Stimulated activated CD4-positive, alpha-beta T cell treated with anti-CD3 and anti-CD28 coated beads, Interleukin-15, amount 100 ng/mL, for 48 hours (primary cell): Measurements from ENCODE around the gene OST4.
A peak's percentile ranks its signal among the peaks of the same experiment; 100 is the strongest.

Source experiments
- DNase-seq, 2 donors: peaks; one replicate each; pipeline ENCODE4 v3.0.0-alpha.2; 2020; ENCODE audit warnings: low read depth in 2 of 2

Gene OST4

DNA sequence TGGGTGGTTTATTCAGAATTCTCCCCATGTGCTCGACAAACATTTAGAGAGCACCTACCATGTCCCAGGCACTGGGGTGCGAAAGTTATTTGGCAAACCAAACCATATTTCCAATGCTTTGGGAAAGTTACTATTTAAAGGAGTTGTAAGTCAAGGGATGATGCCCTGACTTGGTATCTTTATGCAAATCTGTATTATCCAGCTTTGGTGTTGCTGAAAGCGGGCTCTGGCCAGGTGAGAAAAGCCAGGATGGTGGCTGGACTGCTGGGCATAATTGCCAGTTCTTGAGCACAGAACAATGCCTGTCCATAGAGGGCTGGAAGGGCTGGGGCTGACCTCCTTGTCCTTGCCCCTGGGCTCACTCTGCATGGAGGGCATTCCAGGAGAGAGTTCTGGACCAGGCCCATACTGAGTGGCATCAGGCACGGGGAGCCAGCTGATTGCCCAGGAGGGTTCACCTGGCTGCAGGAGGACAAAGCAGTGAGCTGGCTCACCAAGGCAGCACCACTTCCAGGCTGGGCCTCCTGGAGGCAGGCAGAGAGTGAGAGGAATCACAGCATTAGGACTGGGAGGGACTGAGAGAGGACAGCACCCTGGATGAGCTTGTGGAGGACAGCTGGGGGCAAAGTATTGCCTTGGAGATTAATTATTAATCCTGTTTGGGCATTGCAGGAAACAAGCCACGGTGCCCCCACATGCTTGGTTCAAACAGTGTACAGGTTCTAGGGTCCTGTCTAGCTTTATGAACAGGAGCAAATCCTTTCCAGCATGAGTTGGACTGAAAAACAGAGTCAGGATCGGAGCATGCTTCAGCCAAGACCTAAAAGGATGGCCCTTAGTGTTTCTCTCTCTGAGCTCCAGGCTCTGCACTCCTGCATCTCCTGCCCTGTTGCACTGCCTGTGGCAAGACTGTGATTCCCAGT lies 22.2 kb upstream of the OST4 start:
- no peak for DNase-seq

DNA sequence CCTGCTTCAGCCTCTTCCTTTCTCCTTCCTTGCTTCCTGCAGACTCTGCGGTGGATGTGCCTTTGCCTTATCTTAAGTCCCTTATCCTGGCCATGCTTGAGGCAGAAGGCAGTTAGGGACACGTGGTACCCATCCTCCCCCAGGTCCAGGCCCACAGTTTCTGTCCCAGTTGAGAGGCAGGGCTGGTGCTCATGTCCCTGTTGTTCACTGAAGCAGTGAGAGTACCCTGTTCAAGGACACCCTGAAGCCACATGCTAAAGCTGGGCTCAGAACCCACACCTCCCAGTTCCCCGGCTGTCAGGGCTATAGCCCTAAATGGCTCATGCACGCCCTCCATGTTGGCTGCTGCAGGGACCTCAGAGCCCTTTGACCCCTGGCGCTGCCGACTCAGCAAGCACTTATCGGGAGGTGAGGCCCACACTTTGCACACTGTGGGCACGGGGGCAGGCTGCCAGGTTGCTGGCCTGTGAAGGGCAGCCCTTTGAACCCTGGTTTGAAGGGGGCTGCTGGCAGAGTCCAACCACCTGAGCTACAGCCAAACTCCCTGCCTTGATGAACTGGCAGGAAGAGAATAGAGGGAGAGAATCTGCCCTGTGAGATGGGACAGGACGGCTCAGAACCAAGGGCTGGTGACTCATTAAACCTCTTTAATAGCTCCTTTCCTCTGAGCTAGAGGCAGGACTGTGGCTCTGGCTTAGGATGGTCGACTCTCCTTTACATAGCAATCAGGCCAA lies 21.4 kb upstream of the OST4 start:
- DNase-seq: no peak

DNA sequence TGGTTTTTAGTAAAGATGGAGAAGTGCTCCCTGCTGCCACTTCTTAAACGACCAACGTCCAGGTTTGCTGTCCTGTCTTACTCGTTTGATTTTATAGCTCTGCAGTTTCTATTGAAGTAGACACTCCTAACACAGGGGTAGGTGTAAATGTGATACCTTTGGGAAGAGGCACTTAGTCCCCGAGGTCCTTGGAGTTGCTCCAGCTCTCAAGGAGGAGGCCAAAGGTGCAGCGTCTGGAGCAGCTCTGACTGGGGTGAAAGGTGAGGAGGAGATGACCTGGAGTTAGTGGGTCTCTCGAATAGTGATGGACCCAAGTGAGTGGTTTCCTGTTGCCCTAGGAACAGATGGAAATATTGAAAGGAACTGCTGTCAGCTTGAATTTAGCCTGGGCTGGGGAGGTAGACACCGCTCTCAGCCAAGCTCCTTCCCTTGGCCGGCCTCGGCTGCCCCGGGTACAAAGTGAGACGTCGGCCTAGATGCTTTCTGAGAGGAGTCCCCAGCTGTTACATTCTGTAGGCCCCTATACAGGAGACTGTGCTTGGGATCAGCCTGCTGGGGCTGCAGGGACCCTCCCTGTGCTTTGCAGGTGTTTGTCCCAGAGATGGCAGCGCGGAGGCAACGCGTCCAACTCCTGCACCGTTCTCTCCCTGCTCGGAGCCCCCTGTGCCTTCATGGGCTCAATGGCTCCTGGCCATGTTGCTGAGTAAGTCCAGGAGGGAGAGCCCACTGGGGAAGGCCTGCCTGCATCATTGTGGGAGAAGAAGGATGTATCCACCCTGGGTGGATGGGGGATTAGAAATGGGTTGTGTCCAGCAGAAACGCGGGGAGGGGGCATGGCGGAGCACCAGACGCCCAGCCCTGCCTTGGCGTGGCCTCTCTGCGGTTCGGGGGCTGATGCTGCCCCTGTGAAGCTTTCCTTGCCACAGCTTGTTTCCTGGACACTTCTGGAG lies 20.6 kb upstream of the OST4 start:
- DNase-seq: no peak

DNA sequence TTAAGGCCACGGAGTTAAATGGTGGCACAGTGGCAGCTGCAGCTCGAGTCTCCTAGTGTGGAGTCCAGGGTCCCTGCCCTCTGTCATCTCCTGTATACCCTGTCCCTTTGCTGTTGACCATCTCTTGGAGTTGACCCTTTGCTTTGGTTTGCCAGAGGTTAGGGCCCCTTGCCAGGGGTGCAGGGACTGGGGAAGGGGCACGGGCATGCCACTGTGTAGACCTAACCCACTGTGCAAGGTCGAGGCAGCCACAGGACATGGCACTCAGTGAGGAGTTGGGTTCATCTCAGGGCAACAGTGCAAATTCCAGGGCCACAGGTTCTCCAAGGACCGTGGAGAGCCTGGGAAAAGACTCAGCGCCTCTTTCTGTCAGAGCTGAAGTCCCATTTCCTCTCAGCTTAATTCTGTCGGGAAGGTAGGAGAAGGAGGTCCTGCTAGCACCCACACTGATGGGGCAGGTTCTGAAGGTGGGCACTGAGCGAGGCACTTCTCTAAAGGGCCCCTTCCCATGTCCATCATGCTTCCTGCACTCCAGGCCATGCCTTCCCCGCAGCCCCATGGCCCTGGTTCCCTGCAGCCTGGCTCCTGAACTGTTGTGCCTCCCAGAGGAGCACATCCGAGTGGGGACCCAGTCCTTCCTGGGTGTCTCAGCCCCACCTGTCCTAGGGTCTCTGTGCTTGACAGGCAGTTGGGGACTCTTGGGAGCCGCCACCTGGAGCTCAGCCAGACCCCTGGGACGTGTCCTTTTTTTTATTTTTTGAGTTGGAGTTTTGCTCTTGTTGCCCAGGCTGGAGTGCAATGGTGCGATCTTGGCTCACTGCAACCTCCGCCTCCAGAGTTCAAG lies 17.9 kb upstream of the OST4 start:
- DNase-seq: no peak

DNA sequence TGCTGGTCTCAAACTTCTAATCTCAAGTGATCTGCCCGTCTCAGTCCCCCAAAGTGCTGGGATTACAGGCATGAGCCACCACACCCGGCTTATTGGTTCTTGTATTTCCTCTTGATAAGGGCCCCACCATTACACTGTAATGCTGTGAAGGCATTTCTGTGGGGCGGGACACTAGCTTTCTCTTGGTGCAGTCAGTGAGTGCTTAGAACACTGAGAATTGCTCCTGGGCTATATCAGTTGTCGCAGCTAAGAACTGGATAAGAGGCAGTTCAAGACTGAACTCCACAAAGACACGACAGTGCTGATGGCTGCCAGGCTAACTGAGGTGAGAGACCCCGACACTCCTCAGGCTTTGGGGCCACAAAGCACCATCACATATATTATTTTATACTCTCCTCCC lies 17.2 kb upstream of the OST4 start:
- no peak for DNase-seq

DNA sequence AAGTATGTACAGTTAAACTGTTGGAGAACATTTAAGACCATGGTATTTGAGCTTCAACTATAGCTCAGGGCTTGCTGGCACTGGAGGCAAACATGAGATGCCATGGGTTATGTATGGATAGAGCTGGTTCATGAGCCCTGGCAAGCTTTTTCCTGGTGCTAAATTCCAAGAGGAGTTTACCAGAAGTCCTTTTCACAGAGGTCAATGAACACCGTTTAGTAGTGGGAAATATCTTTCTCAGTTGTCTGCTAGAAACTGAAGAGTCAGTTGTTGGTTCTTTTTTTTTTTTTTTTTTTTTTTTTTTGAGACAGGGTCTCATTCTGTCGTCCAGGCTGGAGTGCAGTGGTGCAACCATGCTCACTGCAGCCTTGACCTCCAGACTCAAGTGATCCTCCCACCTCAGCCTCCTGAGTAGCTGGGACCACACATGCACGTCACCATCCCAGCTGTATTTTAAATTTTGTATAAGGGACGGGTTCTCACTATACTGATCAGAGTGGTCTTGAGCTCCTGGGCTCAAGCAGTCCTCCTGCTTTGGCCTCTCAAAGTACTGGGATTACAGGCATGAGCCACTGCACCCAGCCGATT lies 16.5 kb upstream of the OST4 start:
- DNase-seq: no peak

DNA sequence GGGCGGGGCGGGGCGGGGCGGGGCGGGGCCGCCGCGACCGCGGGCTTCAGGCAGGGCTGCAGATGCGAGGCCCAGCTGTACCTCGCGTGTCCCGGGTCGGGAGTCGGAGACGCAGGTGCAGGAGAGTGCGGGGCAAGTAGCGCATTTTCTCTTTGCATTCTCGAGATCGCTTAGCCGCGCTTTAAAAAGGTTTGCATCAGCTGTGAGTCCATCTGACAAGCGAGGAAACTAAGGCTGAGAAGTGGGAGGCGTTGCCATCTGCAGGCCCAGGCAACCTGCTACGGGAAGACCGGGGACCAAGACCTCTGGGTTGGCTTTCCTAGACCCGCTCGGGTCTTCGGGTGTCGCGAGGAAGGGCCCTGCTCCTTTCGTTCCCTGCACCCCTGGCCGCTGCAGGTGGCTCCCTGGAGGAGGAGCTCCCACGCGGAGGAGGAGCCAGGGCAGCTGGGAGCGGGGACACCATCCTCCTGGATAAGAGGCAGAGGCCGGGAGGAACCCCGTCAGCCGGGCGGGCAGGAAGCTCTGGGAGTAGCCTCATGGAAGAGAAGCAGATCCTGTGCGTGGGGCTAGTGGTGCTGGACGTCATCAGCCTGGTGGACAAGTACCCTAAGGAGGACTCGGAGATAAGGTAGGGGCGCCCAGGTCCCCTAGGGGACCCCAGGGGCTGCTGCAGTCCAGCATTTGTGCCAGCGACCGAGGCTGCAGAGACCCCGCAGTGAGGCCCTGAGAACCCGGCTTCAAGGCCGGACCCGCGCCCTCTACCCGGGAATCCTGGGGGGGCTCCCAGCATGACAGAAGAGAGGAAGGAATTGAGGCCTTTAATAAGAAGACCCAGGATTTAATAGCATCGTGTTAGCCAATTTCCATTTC lies 15.5 kb upstream of the OST4 start, which contains the start of gene KHK:
Gene KHK, plus strand, starts transcription at position 49 of the 870 bp plus-strand sequence. Its CDS starts 488 bp downstream, at position 537.
- DNase-seq: no peak

DNA sequence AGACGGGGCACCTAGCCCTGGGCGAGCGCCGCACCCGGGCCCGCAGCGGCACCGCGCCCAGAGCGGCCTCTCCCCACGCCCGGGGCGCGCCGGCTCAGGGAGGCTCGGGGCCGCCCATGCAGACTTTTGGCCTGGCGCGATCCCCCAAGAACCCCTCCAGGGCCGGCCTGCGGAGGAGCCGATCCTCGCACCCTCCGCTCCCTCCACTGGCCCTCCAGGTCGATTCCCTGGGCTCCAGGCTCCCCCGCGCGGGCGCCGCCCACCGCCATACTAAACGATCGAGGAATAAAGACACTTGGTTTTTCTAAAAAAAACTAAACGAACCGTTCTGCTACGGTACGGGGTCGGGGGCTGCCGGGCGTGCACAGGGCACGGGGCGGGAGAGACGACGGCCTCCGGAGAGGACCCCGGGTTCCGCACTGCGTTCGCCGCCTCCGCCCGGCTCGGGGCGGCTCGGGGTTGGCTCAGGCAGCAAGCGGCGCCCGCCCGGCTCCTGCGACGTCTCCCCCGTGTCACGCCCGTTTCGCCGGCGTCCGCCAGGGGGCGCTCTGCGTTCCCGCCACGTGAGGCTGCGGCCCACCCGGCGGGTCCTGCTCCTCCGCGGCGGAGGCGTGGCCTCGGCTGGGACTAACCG lies 14.8 kb upstream of the OST4 start:
- peak; percentile 90 to 97 for DNase-seq

DNA sequence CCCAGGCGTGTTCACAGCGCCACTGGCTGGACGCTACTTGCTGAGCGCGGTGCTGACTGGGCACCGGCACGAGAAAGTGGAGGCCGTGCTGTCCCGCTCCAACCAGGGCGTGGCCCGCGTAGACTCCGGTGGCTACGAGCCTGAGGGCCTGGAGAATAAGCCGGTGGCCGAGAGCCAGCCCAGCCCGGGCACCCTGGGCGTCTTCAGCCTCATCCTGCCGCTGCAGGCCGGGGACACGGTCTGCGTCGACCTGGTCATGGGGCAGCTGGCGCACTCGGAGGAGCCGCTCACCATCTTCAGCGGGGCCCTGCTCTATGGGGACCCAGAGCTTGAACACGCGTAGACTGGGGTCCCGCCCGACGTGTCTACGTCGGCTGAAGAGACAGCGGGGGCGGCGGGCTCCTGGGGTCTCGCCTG lies 14.2 kb upstream of the OST4 start:
- DNase-seq: no peak

DNA sequence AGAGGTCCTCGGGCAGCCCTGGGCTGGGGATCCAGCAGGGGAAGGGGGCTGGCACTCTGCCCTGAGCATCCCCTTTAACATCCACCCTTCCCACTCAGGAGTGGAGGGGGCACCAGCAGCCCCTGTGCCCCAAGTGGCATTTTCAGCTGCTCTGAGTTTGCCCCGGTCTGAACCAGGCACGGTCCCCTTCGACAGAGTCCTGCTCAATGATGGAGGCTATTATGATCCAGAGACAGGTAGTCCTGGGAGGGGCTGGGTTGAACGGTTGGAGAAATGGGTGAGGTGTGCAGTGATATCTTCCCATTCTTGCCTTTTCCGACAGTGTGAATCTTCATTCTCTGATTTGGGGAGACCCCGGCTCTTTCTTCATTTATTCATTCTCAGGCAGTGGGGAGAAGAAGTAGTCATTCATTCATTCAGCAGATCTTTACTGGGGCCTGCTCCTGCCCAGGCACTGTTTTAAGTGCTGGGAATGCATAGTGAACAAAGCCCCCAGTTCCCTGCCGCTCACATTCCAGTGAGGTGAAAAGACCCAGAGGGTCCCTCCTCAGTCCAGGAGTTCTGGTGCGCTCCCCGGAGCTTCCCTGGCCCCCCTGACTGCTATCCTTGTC lies 13.7 kb upstream of the OST4 start:
- DNase-seq: no peak

DNA sequence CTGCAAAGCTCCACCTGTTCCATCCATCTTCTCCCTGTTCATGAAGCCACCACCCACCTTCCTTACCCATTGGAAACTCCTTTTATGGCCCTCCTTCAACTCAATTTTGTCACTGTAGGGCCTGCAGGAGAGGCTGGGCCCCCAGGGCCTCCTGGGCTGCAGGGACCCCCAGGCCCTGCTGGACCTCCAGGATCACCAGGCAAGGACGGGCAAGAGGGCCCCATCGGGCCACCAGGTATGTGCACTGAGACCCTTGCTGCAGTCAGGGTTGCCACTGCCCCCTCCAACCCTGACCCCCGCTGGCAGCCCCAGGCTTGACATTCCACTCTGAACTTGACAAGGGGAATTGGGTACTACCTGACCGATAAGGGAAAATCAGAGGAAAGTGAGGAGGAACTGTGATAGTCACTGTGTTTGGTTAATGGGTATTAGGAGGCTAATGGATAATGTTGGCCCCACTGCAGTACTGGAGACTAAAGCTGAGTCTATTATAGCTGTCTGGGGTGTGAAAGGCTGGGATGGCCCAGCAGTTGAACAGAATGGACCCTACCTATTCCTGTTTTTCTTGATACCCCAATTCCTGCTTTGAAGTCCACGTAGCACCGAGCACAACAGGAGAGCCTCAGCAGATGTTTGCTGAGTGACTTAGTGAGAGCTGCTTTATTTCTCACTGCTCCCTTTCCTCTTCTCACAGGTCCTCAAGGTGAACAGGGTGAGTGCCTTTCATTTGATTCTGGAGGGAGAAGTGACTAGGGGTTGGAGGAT lies 13.0 kb upstream of the OST4 start:
- DNase-seq: no peak

DNA sequence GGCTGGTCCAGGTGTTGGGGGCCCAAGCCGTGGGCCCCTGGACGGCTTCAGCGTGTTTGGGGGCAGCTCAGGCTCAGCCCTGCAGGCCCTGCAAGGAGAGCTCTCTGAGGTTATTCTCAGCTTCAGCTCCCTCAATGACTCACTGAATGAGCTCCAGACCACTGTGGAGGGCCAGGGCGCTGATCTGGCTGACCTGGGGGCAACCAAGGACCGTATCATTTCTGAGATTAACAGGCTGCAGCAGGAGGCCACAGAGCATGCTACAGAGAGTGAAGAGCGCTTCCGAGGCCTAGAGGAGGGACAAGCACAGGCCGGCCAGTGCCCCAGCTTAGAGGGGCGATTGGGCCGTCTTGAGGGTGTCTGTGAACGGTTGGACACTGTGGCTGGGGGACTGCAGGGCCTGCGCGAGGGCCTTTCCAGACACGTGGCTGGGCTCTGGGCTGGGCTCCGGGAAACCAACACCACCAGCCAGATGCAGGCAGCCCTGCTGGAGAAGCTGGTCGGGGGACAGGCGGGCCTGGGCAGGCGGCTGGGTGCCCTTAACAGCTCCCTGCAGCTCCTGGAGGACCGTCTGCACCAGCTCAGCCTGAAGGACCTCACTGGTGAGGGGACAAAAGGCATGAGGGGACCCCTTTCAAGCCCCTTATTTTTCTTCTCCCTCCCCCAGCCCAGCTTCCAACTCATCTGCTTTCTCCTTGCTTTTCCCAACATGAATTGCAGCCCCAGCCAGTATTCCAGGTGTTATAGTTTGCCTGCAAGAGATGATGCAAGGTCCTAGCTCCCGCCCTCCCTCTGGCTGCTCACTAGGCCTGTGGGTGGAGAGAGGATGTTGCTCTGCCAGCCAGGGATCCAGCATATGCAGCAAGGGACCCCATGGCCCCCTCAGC lies 12.2 kb upstream of the OST4 start:
- DNase-seq: no peak

DNA sequence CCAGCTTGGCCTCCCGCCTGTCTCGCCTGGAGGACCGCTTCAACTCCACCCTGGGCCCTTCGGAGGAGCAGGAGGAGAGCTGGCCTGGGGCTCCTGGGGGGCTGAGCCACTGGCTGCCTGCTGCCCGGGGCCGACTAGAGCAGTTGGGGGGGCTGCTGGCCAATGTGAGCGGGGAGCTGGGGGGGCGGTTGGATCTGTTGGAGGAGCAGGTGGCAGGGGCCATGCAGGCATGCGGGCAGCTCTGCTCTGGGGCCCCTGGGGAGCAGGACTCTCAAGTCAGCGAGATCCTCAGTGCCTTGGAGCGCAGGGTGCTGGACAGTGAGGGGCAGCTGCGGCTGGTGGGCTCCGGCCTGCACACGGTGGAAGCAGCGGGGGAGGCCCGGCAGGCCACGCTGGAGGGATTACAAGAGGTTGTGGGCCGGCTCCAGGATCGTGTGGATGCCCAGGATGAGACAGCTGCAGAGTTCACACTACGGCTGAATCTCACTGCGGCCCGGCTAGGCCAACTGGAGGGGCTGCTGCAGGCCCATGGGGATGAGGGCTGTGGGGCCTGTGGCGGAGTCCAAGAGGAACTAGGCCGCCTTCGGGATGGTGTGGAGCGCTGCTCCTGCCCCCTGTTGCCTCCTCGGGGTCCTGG lies 11.4 kb upstream of the OST4 start:
- no peak for DNase-seq

DNA sequence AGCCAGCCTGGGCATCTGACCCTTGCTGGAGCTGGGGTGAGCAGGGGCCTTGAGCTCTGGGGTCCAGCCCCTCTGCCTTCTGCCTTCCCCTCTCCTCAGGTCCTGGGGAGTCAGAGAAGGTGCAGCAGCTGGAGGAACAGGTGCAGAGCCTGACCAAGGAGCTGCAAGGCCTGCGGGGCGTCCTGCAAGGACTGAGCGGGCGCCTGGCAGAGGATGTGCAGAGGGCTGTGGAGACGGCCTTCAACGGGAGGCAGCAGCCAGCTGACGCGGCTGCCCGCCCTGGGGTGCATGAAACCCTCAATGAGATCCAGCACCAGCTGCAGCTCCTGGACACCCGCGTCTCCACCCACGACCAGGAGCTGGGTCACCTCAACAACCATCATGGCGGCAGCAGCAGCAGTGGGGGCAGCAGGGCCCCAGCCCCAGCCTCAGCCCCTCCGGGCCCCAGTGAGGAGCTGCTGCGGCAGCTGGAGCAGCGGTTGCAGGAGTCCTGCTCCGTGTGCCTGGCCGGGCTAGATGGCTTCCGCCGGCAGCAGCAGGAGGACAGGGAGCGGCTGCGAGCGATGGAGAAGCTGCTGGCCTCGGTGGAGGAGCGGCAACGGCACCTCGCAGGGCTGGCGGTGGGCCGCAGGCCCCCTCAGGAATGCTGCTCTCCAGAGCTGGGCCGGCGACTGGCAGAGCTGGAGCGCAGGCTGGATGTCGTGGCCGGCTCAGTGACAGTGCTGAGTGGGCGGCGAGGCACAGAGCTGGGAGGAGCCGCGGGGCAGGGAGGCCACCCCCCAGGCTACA lies 10.7 kb upstream of the OST4 start:
- no peak for DNase-seq

DNA sequence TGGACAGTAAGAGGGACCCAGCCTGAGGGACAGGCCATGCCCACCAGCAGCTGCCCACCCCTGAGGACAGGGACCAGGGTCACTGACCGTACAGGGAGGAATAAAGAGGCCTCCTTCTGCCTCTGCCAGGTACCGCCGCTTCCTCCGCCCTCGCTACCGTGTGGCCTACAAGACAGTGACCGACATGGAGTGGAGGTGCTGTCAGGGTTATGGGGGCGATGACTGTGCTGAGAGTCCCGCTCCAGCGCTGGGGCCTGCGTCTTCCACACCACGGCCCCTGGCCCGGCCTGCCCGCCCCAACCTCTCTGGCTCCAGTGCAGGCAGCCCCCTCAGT lies 9.1 kb upstream of the OST4 start:
- DNase-seq: no peak

DNA sequence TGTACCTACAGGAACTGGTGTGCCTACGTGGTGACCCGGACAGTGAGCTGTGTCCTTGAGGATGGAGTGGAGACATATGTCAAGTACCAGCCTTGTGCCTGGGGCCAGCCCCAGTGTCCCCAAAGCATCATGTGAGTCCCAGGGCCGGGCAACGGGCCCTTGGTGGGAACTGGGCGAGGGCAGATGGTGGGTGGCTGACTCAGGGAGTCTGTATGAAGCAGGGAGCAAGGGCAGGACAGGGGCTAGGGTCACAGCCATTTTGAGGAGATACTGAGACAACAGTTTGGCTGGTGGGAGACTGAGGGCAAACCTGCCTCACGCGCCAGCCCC lies 8.7 kb upstream of the OST4 start:
- DNase-seq: no peak
